Activated T-cell treated with anti-CD3 and anti-CD28 coated beads for 4 hours (primary cell): ENCODE measurements around the gene COPS7B.

Source experiments
- DNase-seq: peaks from one replicate; pipeline ENCODE4 v3.0.0-alpha.2; 2020

The COPS7B gene

DNA sequence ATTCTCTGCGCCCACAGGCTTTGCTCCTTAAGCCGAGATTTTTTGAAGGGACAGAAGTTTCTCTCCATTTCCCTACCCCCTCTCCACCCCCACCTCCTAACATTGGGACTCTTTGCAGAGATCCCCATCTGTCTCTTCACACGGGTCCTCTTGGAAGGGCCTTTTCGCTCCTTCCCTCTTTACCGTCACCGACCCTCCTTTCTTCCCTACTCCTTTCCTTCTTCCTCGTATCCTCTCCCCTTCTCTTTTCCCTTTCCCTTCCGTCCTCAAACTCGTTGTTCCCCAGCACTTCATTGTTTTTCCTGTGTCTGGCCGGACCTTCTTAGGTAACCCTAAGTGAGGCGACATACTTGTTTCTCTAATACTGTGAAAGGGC, 660 bp downstream of the COPS7B start:
- DNase-seq = no peak

- no peak for DNase-seq
These were observed 4.9 kb downstream of the COPS7B start for GRCh38 chr2:231791107-231791506.

DNA sequence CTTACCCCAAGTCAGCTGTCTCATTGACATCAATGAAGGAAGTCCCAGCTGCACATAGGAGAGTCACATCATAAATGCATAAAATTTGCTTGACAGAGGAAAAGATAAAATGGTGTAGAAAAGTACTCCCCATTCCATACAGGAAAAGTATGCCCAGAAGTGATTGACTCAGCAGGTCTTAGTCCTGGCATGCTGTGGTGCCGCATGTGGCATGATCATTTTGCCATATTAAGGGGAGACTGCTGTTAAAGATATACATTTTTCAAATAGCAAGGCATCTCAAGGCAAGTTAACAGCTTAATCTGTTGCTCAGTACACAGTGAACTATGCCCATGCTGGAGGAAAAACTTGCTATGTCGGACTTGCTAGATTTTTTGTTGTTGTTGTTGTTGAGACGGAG, 8.1 kb downstream of the COPS7B start:
- no peak for DNase-seq

DNA sequence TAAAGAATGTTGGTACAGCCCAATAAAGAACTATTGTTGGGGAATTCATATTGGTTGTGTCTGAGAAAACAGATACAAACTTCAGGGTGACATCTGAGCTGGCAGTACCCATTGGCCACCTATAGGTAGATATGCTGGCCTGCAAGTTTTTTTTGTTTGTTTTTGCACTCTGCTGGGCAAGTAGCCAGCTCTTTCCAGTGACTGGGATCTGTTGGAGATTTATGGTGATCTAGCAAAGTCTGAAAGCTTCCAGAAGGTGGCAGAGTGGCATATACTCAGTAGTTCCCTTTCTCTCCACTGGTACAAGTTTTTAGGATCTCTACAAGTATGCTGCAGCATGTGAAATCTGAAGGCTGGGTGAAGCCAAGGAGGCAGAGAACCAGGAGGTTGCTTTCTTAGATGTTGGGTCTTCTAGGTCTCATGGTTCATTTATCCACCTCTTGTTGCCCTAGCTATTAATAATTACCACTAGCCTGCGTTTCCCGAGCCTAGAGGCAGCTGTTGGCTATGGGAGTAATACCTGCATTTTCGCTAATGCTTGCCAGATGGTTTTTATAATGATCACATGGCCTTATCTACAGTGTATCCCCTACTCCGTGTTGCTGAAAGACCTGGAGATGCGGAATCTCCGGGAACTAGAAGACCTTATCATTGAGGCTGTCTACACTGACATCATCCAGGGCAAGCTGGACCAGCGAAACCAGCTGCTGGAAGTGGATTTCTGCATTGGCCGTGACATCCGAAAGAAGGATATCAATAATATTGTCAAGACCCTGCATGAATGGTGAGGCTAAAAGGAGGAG, 9.5 kb downstream of the COPS7B start:
- DNase-seq = no peak

GRCh38 chr2:231800493-231801091, 14.3 kb downstream of the COPS7B start:
- DNase-seq = peak; percentile 19

DNA sequence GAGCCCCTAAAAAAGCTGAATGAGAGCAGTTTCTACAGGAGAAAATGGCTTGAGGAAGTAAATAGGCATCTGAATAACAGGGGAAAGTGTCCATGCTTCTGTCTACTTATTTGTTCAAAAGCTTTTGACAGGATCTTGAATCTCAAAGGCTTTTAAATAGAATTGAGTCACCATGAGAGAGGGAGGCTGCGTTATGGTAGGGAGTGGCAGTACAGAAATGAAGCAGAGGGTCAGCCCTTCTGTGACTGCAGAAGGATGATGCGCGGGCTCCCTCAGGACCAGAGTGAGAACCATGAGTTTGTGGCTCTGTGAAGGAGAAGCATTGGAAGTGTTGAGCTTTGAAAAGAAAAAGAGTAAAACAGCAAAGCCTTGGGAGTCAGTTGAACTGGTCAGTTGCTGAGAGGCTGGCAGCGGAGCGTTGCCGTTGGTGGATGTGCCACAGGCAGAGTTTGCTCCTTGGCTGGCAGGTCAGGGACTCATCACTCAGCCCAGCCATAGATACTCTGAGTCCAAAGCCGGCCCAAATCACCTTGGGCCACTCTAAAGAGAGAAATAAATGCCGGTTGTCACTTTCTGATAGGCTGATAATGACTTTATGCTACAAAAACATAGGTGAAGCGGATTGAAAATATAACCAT, 17.4 kb downstream of the COPS7B start:
- DNase-seq = no peak

DNA sequence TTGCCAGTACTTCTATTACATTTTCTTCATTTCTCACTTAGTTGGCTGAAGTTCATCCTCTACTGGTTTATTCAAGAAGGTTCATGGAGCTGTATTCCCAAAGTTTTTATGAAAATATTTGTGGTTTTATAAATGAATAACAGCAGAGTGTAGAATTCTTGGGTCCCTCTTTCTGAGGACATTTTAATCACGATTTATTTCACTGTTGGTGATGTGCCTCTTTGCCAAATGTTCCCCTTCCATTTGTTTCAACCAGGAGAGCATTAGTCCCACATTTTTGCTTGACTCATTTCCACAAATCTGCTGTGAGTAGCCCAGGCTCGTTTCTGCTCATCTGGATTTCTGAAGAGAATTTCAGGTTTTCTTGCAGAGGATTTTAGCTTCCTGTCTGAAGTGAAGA, 20.8 kb downstream of the COPS7B start:
- DNase-seq = no peak

DNA sequence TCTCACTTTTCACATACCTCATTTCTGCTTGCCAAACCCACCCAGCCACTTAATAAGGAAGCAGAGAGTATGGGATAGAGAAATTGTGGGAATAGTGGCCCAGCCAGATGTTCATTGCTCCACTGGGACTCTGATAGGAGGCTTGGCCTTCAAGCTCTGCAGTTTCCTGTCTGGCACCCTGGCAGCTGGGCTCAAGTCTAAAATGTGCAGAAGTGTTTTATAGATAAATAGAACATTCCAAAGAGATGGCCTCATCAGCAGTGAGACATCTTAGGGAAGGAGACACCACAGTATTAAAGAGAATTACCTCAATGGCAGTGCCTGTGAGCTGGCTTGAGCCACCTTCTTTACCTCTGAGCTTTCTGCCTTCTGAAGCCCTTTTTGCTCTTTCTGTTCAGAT, 24.7 kb downstream of the COPS7B start:
- DNase-seq = no peak

DNA sequence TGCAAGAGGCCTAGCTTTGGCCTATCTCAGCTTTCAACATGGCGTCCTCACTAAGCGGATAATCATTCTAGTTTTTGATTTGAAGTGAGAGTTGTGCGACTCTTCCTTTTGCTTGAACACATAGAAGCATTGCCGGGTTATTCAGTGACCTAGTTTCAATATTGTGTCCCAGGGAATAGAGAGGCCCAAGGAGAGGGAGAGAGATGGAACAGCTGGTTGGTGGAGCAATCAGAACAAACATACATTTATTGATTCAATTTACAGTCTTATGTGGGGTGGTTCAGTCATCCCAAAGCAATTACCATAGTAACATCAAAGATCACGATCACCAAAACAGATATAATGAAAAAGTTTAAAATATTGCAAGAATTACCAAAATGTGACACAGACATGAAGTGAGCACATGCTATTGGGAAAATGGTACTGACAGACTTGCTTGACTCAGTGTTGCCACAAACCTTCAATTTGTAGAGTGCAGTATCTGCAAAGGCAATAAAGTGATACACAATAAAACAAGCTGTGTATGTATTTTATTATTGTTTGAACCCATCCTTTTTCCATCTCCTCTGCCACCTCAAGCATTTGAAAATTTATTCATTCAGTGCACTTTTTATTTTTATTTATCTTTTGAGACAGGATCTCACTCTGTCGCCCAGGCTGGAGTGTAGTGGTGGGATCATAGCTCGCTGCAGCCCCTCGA, 30.2 kb downstream of the COPS7B start:
- DNase-seq = no peak

DNA sequence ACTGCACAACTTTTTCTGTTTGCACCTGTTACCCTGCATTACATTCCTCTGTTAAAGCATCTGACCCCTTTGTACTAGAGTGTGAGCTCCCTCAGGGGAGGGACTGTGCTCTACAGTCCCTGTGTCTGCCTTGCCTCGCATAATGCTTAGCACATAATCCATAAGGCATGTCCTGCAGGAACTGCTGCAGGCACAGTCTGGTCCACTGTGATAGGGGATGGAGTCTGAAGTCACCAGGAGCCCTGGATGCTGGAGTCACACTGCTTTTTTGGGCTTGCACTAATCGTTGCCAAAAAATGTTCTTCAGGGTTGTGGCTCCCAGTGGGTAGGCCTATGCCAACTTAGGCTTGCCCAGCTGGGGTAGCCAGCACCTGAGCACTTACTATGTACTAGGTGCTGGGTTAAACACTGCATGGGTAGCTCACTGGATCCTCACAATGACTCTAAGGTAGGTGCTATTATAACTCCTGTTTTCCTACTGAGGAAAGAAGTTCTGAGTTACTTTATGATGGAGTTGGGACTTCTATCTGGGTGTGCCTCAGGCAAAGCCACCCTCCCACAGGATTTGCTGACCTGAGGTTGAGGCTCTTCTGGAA, 33.3 kb downstream of the COPS7B start:
- DNase-seq = no peak

- no peak for DNase-seq
These were observed 34.6 kb downstream of the COPS7B start for GRCh38 chr2:231820786-231821303.

GRCh38 chr2:231821908-231822307, 35.7 kb downstream of the COPS7B start:
- DNase-seq = no peak

DNA sequence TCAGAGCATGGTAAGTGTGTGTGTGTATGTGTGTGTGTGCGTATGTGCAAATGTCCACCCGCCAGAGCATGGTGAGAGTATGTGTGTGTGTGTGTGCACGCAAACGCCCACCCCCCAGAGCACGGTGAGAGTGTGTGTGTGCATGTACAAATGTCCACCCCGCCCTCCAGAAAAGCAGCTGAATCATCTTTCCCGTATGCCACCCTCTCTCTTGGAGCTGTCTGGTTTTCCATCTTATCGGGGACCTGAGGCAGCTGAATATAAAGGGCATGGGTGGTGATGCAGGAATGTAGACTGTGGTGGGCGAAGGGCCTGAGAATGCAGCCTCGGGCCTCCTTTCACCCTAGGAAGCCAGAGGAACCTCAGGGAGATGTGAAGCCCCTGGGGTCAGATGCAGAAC, 66.9 kb downstream of the COPS7B start:
- no peak for DNase-seq

DNA sequence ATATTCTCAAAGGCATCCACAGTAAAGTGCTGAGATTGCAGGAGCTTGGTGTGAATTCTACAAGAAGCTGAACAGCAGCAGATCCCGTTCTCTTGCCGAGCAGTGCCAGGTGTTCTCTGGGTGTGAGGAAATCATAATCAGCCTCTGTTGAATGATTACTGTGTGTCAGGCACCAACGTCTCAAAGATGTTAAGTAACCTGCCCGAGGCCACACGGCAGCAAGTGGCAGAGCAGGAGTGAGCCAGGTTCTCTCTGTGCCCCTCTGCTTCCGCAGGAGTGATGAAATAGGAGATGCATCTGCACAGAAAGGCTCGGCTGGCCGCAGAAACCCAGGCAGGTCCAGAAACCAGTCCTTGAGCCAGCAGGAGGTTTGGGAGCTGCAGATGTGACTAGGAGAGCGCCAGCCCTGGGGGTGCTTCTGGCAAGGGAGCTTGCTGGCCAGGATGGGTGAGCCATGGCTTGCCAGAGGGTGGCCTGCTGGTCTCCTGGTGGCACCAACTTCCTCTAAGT, 68.4 kb downstream of the COPS7B start:
- DNase-seq = no peak

DNA sequence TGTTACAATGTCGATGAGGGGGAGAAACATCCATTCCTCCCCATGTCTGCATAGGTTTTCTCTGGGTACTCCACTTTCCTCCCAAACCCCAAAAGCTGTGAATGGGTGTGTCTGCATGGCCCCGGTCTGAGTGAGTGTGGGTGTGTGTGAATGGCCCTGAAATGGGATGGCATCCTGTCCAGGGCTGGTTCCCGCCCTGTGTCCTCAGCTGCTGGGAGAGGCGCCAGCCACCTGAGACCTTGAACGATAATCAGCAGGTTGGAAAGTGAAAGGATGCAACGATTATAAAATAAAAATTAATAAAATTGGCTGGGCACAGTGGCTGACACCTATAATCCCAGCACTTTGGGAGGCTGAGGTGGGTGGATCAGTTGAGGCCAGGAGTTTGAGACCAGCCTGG, 70.7 kb downstream of the COPS7B start:
- DNase-seq = no peak
